GM04503 (cell line): ENCODE results near the gene ANK2.

ENCODE experiments used
- DNase-seq: peaks from one replicate; pipeline ENCODE4 v3.0.0-alpha.2; 2012; ENCODE audit warnings: low read depth

Gene ANK2

DNA sequence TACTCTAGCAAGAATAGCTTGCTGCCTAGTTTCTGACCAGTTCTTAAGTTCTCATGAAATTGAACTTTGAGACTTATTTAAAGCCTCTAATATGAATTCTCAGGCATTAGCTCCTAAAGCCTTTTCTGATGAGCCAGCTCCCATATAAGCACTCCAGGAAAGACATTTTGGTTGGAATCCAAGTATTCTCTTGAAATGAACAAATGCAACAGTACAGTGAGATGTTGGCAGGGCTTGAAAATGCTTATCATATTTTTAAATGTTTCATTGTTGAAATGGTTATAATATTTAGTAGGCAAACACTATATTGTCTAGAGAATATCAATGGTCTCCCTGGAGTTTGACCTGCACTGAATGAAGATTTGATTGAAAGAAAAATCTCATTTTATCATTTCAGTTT is 240.3 kb downstream of the ANK2 start:
- no peak for DNase-seq

DNA sequence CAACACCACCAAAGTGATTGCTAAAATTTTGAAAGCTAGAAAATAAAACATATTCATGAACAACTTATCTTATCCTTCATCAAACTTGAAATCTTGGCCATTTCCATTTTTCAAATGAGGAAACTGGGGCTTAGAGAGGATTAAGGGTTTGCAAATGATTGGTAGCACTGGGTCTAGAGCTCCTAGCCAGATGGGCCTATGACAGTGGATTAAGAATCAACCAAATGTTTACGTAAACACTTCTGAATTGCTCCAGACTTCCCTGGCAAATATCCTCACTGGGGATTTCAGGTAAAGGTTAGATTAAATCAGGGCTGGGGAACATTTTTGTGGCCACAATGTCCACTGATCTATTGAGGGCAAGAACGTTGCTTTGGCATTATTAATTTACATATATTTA is 241.2 kb downstream of the ANK2 start:
- no peak for DNase-seq

DNA sequence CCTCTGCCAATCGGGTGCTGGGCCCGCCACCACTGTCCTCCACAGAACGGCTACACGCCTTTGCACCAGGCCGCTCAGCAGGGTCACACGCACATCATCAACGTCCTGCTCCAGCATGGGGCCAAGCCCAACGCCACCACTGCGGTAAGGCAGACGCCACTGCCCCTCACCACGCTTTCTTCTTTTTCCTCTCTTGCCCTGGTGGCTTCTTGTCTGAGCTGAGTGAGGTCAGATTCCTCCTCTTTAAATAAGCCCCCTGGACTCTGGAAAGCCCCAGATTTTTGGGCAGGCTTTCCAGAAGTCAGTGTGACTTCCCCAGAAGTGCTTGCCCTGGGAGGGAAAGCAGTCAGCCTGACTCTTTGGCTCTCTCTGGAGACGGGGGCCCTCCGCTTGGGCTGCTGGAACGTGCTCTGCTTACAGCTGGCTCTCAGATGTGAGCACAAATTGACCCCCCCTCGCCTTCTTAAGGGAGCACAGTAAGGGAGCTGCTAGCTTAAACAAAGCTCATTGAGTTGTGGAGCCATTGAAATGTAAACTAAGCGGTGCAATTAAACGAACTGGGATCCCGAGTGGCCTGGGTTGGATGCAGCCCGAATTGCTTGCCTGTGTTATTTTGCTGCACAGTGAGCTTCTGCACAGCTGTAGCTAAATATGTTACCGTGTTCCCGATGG is 243.1 kb downstream of the ANK2 start:
- no peak for DNase-seq

DNA sequence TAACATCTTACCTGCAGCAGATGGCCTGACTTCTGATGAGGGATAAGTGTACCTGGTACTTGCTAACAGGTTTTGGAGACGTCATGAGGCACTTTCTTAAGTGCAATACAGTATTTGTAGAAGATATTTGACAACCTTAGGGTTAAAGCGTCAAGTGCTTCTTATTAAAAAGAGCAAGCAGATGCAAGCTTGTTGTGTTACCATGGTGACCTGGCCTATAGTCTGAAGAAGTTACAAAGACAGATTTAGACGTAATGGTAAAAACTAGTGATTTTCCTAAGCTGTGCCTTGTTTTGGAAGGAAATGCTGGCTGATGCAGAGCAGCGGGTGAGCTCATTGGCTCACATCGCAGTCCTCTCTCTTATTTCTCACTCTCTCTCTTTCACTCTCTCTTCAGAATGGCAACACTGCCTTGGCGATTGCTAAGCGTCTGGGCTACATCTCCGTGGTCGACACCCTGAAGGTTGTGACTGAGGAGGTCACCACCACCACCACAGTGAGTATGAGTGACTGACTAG is 243.6 kb downstream of the ANK2 start:
- DNase-seq, result peak; percentile 33

DNA sequence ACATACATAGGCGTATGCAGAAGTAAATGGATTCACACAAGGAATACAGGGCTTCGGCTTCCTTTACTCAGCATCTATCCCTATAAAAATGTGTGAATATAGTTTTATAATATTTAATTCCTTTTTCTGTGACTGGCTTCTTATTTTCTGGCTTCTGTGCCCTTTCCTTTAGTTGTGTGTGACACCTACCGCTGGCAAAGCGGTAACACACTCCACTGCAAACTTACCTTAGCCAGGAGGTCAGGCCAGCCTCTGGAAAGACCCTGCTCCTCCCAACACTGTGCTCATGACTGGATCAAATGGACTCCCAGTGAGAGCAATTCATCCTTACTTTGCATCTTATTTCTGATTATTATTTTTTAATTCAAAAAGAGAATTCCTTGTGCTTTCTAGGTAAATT is 244.2 kb downstream of the ANK2 start:
- DNase-seq, result no peak

DNA sequence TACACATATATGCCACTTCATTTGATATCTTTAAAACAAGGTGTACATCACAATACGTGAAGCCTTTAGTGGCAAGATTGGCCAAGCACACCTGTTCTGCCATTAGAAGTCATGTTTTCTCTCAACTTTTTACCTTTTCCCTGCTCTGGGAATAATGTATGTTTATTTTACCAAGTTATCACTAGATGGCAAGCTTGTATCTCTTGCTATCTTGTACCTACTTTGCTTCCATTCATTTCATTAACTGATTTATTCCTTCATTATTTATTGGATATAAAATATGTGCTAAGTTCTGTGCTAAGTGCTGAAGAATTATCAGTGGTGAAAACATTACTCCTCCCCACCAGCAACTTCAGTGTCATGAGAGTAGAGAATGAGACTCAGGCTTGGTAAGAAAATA is 245.5 kb downstream of the ANK2 start:
- no peak for DNase-seq

DNA sequence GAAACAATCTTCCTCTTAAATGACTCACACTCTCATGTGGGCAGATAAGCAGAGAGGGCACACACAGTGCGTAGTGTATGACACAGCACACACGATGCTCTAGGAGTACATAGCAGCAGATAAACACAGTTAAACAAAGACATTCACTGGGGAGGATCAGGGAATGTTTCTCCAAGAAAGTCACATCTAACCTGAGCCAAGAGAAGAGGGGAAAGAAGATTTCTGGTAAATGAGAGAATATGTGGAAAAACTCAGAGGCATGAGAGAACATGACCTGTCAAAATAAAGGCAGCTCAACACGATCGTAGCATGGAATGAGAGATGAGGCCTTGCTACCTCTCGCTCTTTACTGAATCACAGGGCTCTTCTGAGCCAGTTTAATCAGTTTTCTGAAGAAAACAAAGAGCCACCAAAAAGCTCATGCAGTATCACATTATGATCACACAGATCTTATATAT is 251.0 kb downstream of the ANK2 start:
- no peak for DNase-seq

DNA sequence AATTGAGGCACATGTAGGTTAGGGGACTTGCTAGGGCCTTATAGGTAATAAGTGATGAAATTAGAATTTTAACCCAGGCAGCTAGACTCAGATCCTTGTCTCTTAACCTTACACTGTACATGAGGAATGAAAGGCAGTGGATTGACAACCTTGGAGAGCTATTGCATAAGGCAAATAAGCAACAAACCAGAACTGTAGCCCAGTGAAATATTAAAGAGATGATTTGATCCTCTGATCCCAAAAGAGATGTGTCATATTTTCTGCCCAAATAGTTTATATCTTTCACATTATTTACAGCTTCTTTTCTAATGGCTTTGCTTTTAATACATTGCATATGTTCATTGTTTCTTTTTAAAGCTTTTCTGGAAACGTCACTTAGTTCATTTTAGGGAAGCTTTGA is 252.6 kb downstream of the ANK2 start:
- DNase-seq, result no peak

DNA sequence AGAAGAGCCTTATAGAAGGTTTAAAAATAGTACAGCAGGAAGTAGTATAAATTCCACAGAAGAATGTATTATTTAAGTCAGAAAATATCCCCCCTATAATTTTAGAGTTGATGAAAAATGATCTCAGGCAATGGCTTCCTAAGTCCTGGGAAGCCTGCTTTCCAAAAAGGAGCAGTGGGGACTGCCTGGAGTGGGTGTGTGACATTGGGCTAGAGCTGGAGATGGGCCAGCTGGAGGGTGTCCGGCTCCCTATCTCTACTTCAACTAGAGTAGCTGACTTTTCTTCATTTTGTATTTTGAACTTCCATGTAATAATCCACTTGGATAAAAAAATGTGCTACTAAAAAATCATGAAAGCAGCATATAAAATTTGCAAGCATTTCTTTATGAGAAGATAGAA is 253.9 kb downstream of the ANK2 start:
- no peak for DNase-seq

DNA sequence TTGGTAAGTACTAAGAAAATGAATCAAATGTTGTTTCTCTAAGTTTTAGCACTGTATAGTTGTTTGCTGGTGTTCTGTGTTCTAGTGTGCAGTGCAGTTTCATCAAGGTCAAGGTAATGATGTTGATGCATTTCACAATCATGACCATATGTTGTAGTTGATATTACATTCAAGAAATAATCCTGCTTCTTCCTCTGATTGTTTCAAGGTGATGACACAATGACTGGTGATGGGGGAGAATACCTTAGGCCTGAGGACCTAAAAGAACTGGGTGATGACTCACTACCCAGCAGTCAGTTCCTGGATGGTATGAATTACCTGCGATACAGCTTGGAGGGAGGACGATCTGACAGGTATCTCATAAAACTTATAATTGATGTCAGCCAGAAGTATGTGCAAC is 261.6 kb downstream of the ANK2 start:
- no peak for DNase-seq

DNA sequence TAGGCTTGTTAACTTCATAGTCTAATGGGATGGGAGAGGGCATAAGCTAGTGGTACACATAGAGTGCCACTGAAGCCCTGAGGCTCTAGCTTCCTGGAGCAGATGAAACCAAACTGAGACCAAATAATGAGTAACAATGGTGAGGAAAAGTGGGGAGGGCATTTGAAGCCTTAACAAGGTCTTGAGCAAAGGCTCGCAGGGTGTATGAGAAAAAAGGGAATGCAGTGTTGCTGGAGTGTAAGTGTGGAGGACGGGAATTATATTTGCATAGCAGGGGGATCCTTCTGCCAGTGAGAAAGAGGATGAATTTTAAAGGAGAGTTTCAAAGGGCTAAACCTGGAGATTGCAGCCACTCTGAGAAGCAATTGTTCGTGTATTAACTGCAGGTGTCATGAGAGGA is 263.1 kb downstream of the ANK2 start:
- DNase-seq, result no peak

DNA sequence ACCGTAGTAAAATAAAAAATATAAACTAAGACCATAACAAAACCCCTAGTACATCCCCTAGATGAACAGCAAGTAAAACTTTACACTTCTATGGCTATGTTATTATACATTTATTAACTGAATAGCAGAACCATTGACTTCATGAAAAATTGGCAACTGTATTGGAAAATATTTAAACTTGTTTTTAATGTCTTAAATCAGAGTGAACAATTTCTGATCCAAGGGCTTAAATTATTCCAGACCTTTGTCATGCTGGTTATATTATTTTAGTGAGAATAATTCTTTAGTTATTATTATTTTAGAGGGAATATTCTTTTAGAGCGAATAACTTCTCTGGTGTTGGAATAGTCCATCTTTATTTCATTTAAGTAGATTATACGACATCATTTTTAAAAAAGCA is 265.0 kb downstream of the ANK2 start:
- no peak for DNase-seq

DNA sequence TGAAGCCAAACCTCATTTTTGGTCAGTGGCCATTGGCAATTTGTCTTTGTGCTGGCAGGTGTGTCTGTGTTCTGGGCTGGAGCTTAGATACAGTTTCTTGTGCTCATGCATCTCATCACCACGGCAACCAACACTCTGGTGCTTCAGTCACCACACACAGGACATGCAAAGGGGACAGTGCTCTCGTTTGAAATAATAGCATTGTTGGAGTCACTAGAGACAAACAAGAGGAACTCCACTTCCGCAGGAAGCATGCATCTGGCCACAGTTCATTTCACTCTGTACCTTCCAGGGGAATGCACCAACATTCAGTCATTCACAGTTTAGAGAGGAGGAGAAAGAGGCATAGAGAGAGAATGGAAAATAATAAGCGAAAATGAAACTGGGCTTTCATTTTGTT is 267.4 kb downstream of the ANK2 start:
- no peak for DNase-seq

DNA sequence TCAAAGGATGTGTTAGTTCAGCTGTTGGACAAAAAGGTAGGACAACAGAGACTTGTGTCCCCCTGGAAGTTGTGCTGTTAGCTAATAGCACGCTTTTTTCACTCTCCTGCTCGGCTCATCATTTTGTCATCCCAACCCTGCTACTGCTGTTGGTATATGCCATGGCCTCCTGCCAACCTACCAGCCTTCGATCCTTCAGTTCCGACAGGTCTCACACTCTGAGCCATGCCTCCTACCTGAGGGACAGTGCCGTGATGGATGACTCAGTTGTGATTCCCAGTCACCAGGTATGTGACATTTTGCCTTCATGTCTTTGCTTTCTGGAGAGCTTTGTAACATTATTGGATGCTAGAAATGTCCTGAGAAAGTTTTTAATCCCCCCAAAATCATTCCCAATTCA is 268.1 kb downstream of the ANK2 start:
- no peak for DNase-seq

DNA sequence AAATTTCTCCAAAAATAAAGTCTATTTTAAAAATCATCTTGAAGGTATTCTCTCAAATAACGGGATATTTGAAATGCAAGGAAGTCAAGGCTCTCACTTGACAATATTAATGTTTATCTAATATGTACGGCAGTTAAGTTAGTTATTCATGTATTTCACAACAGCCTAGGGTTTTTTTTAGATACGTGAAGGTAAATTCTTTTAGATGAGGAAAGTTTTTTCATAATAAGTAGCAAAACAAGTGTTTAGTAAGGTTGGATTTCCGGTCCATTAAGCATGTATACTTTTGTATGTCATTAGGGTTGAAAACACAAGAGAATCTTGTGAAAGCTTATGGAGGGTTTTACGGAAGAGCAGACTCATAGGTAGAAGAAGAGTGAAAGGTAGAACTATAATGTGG is 273.3 kb downstream of the ANK2 start:
- DNase-seq, result no peak

DNA sequence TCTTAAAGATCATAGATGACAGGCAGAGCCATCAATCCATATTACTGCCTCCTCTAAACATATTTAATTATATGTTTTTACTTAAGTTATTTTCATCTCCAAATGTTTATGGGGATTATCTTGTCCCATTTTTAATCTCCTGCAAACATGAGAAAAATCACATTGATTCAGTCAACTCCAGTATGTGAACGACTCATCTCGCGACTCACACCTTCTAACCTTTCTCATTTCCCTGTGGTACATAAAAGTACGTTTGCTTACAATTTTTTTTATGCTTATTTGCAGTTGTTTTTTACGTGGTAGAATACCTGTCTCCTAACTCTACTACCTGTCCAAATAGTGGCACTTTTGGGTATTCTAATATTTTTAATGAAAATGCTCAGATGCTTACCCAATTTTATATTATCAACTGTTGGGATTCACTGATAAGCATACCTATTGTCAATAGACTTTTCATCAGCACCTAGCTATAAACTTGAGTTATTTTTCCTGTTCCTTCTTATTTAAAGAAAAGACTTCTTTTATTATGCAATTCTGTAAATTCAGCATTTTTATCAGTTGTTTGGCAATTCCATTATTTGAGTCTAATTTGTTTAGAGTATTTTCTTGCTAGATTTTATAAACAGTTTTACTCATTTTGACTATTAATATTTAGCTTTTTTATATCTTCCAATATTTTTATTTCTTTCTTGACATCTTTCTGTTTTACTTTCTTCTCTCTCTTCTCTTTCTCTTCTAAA is 276.6 kb downstream of the ANK2 start:
- DNase-seq, result no peak

DNA sequence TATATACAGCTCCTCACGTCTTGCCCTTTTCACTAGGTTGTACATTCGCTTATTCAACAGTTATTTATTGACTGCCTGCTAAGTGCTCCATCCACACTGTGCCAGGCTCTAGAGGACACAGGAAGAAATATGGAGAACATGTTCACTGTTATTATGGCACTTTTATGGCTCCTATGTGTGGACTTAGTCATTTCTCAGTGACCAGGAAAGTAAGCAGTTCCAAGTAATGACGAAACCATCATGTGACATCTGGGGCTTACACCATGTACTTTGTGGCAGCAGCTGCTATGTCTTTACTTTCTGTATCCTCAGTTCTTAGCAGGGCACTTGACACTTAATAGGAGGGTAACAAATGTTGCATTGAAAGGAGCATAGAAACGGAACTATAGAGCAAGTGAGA is 278.0 kb downstream of the ANK2 start:
- DNase-seq, result peak; percentile 9

DNA sequence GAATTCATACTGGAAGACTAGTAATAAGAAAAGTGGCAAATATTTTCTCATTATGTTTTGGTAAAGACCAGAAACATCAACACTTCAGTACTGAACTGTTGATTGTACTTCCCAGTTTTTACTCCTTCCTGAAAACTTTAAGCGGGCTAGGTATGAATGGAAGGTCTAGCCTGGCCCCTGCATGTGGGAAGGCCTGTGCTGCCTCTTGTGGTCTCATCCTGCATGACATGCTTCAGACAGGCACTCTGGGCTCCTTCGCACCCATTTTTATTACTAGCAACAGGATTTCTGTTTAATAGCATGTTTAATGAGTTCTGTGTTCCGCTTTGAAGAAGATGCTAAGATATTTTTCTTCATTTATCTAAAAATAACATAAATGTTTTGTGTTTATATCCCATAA is 279.1 kb downstream of the ANK2 start:
- DNase-seq, result no peak

DNA sequence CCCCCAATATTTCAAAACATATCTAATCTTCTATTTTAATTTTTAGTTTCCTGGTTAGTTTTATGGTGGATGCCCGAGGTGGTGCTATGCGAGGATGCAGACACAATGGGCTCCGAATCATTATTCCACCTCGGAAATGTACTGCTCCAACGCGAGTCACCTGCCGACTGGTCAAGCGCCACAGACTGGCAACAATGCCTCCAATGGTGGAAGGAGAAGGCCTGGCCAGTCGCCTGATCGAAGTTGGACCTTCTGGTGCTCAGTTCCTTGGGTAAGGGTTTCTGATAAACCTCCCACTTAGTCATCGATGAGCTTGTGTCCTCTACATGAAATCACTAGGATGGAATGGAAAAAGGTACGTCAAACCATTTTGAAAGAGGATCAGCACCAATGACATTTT is 280.7 kb downstream of the ANK2 start:
- no peak for DNase-seq

DNA sequence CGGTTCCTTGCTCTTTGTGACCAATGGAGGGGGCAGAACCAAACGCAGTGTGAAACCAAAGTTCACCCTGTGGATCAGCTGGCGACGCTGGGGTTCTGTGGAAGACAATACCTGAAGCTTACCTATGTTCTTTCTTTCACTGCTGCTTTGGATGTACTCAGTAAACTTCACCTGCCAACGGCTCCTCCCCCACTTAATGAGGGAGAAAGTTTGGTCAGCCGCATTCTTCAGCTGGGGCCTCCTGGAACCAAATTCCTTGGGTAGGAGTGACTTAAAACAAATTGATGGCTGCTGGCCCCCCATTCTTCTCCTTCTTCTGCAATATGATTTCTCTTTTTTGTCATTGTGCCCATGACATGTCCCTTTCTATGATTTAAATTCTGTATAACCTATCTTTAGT is 282.4 kb downstream of the ANK2 start:
- DNase-seq, result no peak

DNA sequence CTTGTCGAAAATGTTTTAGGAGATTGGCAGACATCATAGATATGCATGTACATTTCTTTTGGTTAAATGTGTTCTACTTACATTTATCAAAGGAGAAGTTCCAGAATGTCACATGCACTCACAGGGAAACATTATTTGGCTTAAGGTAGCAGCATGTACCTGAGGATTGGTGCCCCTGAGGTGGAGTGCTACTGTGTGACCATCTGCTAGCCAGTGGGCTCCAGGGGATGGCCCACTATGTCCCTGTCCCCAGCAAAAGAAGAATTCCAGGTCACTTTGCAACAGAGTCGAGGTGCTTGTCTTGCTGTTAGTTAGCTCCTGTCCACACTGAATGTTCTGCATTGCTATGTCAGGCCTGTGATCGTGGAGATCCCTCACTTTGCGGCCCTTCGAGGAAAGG is 283.2 kb downstream of the ANK2 start:
- DNase-seq, result no peak

DNA sequence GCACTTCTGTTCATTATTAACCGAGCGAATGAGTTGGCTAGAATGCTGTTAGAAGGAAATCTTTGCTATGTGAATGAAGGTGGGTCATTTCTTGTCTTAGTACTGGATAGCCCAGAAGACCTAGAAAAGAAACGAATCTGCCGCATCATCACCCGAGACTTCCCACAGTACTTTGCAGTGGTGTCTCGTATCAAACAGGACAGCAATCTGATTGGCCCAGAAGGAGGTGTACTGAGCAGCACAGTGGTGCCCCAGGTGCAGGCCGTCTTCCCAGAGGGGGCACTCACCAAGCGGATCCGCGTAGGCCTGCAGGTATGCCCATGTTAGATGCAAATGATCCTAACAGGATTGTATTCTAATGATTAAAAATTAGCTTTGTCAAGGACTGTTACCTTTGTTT is 286.3 kb downstream of the ANK2 start:
- no peak for DNase-seq

DNA sequence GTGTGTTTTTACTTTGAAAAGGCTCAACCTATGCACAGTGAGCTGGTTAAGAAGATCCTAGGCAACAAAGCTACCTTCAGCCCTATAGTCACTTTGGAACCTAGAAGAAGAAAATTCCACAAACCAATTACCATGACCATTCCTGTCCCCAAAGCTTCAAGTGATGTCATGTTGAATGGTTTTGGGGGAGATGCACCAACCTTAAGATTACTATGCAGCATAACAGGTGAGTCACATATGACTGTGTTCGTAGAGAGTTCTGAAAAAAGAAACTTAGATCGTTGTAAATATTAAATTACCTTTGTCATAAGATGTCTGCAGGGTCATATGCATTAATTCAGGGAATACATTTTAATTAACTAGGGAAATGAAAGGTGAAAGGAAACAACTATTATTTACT is 287.1 kb downstream of the ANK2 start:
- no peak for DNase-seq

DNA sequence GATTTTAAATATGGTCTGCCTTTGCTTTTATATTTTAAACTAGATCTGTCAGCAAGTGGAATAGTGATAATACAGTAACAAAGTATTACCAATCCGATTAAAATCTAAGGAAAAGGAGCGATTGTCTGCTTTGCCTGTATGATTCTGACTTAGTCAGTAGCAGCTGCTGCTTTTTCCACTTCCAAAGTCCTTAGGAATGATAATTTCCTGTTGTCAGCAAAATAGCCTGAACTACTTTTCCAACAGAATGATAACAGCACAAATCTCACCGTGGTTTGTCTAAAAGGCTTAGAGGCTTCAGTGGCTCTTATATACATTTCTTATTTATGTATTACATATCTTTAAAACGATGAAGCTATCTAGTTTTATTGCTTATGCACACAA is 290.0 kb downstream of the ANK2 start:
- no peak for DNase-seq
